Rectal smooth muscle tissue (tissue), 1 donor: ENCODE measurements around the gene TBXAS1.

Experiments
- H3K27ac ChIP-seq: one replicate; pipeline ENCODE4 v1.7.0; 2013; ENCODE audit warnings: low read depth, low read length, inconsistent platforms
- H3K27me3 ChIP-seq: one replicate; pipeline ENCODE4 v1.7.0; 2013; ENCODE audit warnings: low read length; ENCODE audit not compliant: control insufficient read depth, insufficient read depth
- H3K36me3 ChIP-seq: one replicate; pipeline ENCODE4 v1.7.0; 2013; ENCODE audit warnings: low read length; ENCODE audit not compliant: control insufficient read depth, insufficient read depth
- H3K4me1 ChIP-seq: one replicate; pipeline ENCODE4 v1.7.0; 2013; ENCODE audit warnings: low read length; ENCODE audit not compliant: control insufficient read depth, insufficient read depth
- H3K4me3 ChIP-seq: one replicate; pipeline ENCODE4 v1.7.0; 2013; ENCODE audit warnings: low read length
- H3K9ac ChIP-seq: one replicate; pipeline ENCODE4 v1.7.0; 2013; ENCODE audit warnings: low read length

TBXAS1 gene

DNA sequence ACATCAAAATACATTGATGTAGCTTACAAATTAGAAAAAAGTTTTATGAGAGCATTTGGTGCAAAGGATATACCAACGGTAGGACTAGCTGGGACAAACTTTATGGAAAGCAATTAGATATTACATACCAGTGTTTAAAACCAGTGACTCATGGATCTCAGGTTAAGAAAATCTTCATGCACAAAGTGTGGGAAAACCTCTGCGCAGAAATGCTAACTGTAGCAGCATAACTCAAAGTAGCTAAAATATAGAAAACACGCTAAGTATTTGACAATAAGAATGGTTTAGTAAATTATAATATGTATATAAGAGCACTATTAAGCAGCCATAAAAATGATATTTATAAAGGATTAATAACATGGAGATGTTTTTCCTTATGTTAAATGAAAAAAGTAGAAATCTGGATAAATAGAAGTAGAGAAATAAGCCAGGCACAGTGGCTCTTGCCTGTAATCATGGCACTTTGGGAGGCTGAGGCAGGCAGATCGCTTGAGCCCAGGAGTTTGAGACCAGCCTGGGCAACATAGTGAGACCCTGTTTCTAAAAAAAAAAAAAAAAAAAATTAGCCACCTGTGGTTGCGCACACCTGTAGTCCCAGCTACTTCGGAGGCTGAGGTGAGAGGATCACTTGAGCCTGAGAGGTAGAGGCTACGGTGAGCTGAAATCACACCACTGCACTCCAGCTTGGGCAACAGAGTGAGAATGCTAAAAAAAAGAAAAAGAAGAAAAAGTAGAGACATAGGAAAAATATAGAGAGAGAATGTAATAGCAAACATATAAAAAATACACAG lies 37.2 kb downstream of the TBXAS1 start:
- Histone ChIP-seq H3K9ac (no peak overlapping the region), H3K4me3 (no peak overlapping the region), H3K27me3 (no peaks in the 10 kb centered on the region), H3K36me3 (no peaks in the 10 kb centered on the region), H3K4me1 (no peaks in the 10 kb centered on the region), H3K27ac (no peak overlapping the region)

- H3K27ac ChIP-seq = no peak overlapping the region
- no peaks in the 10 kb centered on the region for H3K36me3 ChIP-seq
- no peak overlapping the region for H3K4me3 ChIP-seq
- H3K27me3 ChIP-seq = no peaks in the 10 kb centered on the region
- no peaks in the 10 kb centered on the region for H3K4me1 ChIP-seq
- no peak overlapping the region for H3K9ac ChIP-seq
These were observed 38.8 kb downstream of the TBXAS1 start for GRCh38 chr7:139867847-139868246.

DNA sequence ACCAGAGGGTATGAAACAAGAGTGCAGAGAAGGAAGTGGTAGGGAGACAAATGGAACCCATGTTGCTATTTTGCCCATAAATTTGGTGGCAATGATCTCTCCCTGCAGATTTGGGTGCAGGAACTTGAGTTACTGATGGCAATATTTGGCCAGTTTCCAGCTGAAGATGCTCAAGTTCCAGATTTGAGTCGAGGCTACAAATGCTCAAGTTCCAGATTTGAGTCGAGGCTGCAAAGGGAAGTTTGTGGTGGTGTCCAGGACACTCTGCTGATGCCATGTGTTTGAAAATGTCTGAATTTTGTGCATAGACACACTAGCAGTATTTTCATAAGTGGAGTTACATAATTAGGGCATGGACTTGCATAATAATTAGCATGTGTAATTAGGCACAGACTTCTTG lies 40.8 kb downstream of the TBXAS1 start:
- Histone ChIP-seq H3K9ac (no peak overlapping the region), H3K27me3 (no peaks in the 10 kb centered on the region), H3K4me3 (no peak overlapping the region), H3K4me1 (no peaks in the 10 kb centered on the region), H3K36me3 (no peaks in the 10 kb centered on the region), H3K27ac (no peak overlapping the region)

DNA sequence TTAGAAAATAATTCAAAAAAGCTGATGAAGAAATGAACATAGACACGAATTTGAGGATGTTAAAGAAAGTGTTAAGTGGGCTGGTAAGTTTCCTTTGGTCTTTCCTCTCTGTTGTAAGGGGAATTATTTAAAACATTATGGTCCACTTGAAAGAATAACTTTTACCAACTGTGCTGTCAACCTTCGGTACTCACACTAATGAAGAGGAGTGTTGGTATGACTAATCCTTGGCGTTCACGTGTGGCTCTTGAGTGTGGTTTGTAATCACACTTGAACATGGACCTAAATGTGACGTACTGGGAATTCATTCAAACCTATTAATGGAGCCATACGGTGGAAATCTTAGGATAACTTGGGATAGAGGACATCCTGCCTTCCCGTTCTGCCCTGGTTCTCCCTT lies 41.3 kb downstream of the TBXAS1 start:
- Histone ChIP-seq H3K27me3 (no peaks in the 10 kb centered on the region), H3K9ac (no peak overlapping the region), H3K4me1 (no peaks in the 10 kb centered on the region), H3K4me3 (no peak overlapping the region), H3K27ac (no peak overlapping the region), H3K36me3 (no peaks in the 10 kb centered on the region)

DNA sequence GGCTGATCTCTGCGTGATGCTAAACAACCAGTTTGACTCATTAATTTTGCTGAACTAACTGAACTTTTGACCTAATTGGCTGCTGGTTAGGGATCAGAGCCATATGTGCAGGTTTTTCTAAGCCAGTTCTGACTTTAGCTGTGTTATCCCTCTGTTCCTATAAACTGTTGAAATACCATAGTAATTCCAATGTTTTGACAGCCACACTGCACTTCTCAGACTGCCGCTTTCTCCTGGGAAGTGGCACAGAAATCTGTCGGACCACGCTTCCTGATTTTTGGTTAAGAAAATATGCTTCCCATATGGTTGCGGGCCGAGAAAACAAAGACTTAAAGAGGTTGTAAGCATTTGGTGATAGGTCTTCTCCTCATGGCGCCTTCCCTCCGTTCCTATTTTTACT lies 42.3 kb downstream of the TBXAS1 start:
- Histone ChIP-seq H3K27ac (no peak overlapping the region), H3K27me3 (no peaks in the 10 kb centered on the region), H3K4me1 (no peaks in the 10 kb centered on the region), H3K9ac (no peak overlapping the region), H3K4me3 (no peak overlapping the region), H3K36me3 (no peaks in the 10 kb centered on the region)

DNA sequence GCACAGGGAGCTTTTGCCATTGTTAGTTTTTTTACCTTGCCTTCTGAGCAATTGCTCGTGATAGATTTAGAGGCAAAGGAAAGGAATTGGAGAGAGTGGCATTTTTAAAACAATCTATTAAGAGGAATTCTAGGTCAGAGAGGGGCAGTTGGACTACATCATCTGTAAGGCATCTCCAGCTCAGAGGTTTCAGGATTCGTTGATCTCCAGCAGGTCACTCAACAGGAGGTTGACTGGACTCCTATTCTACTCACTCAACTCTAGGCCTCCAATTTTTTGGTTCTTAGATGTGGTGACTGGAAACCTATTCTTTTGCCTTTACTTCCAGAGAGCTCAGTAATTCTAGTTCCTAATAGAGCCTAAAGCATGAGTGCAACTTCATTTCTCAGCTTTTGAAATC lies 42.8 kb downstream of the TBXAS1 start:
- no peaks in the 10 kb centered on the region for H3K36me3 ChIP-seq
- no peak overlapping the region for H3K9ac ChIP-seq
- H3K27me3 ChIP-seq = no peaks in the 10 kb centered on the region
- H3K4me1 ChIP-seq = no peaks in the 10 kb centered on the region
- H3K27ac ChIP-seq = no peak overlapping the region
- no peak overlapping the region for H3K4me3 ChIP-seq

GRCh38 chr7:139873593-139874301 lies 44.7 kb downstream of the TBXAS1 start:
- Histone ChIP-seq H3K4me3 (no peak overlapping the region), H3K27me3 (no peaks in the 10 kb centered on the region), H3K36me3 (no peaks in the 10 kb centered on the region), H3K9ac (no peak overlapping the region), H3K27ac (no peak overlapping the region), H3K4me1 (no peaks in the 10 kb centered on the region)

DNA sequence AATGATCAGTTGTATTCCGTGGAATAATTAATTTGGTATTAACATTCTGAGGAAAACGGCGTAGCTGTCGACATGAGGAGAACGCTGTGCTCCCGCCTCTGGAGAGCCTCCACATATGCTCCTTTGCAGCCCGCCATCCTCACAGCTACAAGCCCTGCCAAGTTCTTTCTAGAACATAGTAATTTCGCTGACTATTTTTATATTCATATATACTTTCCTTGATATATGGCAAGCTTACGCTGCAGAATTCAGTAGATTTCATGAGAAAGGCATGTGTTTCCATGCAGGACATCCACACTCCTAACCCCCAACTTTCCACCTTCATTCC lies 45.2 kb downstream of the TBXAS1 start:
- Histone ChIP-seq H3K4me3 (no peak overlapping the region), H3K4me1 (no peaks in the 10 kb centered on the region), H3K27me3 (no peaks in the 10 kb centered on the region), H3K27ac (no peak overlapping the region), H3K9ac (no peak overlapping the region), H3K36me3 (no peaks in the 10 kb centered on the region)

- H3K4me3 ChIP-seq = no peak overlapping the region
- no peaks in the 10 kb centered on the region for H3K36me3 ChIP-seq
- H3K4me1 ChIP-seq = no peaks in the 10 kb centered on the region
- H3K9ac ChIP-seq = no peak overlapping the region
- H3K27me3 ChIP-seq = no peaks in the 10 kb centered on the region
- no peak overlapping the region for H3K27ac ChIP-seq
These were observed 46.8 kb downstream of the TBXAS1 start for GRCh38 chr7:139875821-139876241.

GRCh38 chr7:139876622-139877283 lies 47.7 kb downstream of the TBXAS1 start:
- Histone ChIP-seq H3K36me3 (no peaks in the 10 kb centered on the region), H3K9ac (no peak overlapping the region), H3K4me1 (no peaks in the 10 kb centered on the region), H3K27me3 (no peaks in the 10 kb centered on the region), H3K27ac (no peak overlapping the region), H3K4me3 (no peak overlapping the region)

DNA sequence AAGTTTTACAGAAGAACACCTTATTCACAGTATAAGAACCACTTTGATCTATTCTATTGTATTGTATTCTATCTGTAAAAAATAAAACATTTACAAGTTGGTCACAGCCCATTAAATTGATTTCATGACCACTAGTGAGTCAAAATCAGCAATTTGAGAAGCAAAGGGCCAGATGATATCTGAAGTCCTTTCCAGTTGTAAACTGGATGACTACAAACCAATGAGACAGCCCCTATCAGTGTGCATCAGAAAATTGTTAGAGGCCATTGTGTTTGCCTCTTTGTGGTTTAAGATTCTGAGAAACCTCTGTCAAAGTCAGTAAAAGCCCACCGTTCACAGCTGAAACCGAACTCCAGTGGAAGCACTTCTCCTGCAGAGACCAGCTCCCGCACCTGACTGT lies 54.8 kb downstream of the TBXAS1 start:
- Histone ChIP-seq H3K4me1 (no peaks in the 10 kb centered on the region), H3K36me3 (no peaks in the 10 kb centered on the region), H3K27ac (no peak overlapping the region), H3K27me3 (no peaks in the 10 kb centered on the region), H3K4me3 (no peak overlapping the region), H3K9ac (no peak overlapping the region)

GRCh38 chr7:139884441-139884840 lies 55.4 kb downstream of the TBXAS1 start:
- Histone ChIP-seq H3K4me3 (no peak overlapping the region), H3K36me3 (no peaks in the 10 kb centered on the region), H3K27ac (no peak overlapping the region), H3K27me3 (no peaks in the 10 kb centered on the region), H3K9ac (no peak overlapping the region), H3K4me1 (no peaks in the 10 kb centered on the region)
